NCI-H526 (cell line): ENCODE measurements around the gene MYRFL.
A peak's percentile ranks its signal among the peaks of the same experiment; 100 is the strongest.

Source experiments
- DNase-seq, 2 experiments: peaks; one replicate each; lab custom pipeline; 2025; lab: John Stamatoyannopoulos, UW

Gene MYRFL

DNA sequence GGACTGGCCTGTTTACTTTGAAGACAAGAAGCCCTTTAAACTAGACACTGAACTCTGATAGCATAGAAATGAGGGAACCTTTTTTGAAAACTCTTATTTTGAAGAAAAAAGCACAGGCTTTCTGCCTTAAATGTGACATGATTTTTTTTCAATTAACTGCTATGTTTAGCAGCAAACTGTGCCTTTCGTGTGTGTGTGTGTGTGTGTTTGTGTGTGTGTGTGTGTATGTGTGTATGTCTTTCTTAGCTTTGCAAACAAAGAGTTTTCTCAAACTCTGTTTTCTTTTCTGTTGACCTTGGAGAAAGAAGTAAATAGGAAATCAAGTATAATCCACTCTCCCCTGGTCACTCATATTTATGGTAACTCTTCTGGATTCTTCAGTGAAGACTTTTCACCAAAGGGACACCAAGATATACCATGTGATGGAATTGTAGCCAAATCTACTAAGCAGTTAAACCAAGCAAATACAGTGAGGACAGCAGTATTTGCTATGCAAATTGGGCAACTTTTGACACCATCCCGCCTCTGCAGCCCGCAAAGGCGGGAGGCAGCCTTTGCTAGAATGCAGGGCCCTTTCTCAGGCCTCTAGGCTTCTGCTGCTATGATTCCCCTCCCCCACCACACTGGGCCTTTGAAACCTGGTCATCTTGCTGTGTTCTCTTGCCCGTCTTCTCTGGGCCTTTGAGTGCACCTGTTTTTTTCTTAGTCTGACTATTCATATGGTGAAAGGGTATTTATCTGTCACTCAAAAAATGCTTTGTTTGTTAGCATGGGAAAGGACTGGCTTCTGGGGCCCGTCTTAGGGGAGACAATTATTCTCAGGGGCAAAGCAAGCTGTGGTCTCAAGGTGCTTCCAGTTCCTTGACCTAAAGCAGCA, 107.9 kb downstream of the MYRFL start:
- peak; percentile 86 to 96 for DNase-seq

DNA sequence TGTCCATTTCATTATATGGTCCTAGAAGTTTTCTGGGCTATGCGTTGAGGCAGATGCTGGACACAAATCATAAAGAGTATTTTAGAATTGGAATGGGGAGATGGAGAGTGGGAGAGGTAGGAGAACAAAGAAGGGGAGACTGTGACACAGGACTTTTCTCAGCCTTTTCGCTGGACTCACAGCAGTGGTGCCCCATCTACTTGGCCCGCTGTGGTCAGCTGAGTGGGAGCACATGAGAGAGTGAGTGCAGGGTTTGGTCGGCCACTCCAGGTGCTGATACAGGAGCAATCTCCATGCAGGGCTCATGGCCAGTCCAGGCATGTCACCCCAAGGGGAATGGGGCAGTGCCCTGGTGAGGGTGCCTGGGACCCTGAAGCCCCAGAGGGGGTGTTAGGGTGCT, 109.0 kb downstream of the MYRFL start:
- no peak for DNase-seq

DNA sequence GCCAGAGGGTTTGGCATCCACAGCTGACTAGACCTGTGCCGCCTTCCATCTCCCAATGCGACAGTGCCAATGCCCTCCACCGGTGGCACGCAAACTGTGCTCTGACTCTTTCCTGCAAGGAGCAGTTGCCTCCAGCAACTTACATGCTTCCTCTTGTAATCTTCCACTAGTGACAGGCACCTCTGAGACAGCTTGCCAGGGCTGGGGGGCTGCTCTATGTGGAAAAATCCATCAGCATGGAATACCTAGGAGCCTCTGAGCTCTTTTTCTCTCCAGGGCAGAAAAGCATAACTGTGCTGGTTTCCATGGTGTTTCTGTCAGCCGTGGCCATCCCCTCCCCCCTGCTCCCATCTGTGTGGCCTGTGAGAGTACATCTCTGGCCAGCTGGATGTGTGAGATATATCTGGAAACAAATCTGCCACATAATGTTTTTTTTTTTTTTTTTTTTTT, 110.6 kb downstream of the MYRFL start:
- no peak for DNase-seq

DNA sequence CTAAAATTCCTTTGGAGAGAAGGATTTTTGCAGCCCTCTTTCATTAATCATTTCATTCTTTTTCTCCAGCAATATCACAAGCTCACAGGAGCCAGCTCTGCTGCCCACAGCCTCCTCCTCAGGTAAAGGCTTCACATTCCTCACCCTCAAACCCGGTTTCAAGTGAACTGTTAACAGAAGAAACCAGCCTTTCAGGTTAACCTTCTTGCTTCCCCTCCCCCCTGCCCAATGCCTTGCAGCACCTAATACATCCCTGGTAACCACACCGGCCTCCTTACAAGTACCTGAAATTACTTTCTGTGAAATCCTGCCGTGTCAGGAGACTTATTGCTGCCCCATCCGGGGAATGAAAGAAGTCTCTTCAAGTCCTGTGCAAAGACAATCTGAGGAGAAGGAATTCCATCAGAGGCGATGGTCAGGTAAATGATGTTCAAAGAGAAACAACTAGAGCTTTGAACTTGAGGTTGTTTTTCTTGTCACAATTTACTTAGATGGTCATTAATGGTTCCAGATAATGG, 111.2 kb downstream of the MYRFL start:
- no peak for DNase-seq

DNA sequence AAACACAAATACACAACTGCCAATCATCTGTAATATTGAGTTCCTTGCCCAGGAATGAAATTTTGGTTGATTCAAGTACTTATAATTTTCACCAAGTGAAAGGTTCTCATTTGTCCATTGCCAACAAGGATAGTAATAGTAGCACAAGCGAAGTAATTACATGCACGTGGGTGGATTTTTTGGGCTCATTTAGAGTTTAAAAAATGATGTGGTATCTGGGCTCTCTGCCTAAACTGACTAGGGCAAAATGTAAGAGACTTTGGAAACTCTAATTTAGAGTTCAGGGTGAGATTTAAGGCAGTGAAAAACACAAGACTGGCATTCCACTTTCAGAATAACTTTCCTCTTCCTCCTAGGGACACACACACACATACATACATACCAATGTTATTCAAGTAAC, 111.7 kb downstream of the MYRFL start:
- no peak for DNase-seq

DNA sequence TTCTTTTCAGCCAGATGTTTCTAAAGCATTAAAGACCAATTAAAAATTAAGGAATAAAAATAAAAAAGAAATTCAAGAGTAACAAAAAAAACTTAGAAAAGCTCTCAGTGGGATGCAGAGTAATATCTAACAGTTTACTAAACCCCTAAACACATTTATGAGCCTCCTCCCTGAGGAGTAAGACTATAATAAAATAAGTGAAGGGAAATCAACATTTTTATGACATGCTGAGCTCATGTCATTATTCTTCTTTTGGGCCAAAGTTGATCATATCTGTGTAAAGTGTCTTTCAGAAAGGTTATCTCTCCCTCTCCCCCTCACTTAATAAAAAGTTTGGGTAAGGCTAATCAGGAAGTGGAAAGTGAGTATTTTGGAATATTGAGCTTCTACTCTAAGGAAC, 122.1 kb downstream of the MYRFL start:
- no peak for DNase-seq

DNA sequence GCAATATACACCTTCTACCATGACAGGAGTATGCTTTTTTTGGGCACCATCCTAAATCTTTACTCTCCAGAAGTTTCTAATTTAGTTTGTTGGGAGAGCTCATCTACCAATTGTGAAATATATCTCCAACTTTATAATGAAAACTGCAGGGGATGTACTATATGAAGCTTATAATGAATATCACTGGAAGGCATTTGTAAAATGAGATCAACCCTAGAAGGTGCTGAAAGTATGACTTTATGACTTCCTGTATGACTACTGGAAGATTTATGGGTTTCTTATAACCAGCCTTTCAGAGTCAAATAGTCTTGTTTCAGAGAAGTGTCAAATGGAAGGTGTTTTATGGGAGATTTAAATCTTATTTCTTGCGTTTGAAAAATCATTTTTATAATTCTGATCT, 122.9 kb downstream of the MYRFL start:
- DNase-seq, result no peak

DNA sequence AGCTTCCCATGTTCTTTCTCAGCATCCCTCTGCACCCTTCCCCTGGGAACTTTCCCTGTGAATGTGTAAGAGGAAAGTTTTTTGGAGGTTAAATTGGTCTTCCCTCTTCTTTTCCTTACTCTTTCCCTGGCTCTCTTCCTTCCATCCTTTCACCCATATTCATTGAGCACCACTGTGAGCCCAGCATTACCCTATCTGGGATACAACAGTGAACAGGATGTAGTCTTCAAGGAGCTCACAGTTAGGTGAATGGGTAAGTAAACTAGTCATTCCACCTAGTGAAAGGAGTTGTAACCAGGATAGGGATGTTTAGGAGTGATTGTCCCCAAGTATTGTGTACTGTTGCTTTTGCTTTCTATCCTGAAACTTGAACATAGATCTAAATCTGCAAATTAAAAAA, 123.8 kb downstream of the MYRFL start:
- no peak for DNase-seq

DNA sequence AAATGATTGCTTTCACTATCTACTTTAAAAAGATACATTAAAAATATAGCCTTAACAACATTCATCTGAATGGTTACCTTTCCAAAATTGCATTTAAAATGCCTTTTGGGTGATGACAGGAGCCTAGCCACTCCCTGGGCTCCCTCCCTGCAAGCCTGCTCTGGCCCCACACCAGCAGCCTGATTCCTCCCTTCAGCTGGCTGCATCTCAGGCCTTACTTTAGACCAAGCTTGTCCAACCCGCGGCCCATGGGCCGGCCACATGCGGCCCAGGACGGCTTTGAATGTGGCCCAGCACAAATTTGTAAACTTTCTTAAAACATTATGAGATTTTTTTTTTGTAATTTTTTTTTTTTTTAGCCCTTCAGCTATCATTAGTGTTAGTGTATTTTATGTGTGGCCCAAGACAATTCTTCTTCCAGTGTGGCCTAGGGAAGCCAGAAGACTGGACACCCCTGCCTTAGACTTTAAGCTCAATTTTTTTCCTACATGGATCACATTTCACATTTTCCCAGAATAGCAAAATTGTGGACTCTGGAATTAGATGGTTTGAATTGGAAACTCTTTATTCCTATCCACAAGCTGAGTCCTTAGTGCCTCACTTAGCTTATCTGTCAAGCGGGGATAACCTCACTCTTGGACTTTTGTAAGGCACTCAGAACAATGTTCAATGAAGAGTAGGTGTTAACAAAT, 124.4 kb downstream of the MYRFL start:
- no peak for DNase-seq

DNA sequence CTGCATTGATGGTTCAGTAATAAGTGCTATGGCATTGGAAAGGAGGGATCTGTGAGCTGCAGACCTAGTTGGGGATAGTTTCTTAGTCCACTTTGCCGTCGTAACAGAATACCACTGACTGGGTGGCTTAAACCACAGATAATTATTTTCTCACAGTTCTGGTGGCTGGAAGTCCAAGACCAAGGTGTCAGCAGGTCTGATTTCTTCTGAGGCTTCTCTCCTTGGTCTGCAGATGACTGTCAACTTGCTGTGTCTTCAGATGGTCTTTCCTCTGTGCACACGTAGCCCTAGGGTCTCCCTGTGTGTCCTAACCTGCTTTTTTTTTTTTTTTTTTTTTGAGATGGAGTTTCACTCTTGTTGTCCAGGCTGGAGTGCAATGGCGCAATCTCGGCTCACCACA, 126.1 kb downstream of the MYRFL start:
- no peak for DNase-seq

DNA sequence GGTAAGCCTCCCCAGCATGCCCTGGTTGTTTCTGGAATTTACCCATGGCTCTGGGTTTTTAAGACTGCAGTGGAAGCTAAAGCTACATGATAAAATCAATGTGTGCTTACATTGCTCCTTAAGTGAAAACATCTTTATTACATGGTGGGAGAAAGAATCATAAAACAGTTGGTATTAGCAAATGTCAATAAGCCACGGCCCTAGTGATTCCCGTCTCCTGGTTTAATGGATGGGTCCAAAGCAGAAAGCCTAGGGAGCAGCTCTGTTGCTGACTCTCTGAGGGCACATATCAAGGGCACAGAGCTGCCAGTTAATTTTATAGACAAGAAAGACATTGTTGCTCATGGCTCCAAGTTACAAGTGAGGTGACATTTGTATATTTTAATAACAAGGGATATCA, 127.9 kb downstream of the MYRFL start:
- no peak for DNase-seq

DNA sequence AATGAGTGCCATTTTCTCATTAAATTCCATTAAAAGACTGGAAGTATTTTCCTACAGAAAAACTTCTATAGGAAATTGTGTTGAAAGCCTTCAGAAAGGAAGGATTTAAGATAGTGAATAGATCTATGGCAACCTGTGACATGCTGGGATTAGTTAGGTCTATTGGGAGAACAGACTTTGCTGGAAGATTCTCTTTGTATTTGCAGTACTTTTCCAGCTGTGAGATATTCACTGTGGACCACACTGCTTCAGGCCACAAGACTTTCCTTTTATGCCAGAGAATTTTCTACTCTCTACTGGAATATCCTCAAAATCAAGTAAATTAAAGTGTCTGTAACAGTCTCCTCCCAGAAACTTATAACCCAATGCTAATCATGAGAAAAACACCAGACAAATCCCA, 136.2 kb downstream of the MYRFL start:
- DNase-seq, result no peak

DNA sequence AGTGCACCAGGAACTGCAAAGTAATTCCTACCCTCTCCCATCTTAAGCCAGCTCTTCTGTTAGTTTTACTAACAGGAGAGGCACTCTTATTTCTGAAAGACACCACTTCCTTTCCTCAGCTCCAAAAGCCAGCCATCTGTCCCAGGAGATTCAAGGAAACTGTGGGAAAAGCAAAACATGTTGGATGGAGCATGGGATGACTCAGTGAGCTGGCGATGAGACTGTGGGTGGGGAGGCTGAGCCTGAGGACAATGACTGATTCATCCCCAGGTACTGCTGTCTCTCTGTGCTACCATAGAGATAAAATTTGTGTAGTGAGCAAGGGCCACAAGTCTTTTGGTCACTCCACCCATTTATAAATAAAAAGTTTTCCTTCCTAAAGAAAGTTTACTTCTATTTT, 141.4 kb downstream of the MYRFL start:
- DNase-seq, result no peak

DNA sequence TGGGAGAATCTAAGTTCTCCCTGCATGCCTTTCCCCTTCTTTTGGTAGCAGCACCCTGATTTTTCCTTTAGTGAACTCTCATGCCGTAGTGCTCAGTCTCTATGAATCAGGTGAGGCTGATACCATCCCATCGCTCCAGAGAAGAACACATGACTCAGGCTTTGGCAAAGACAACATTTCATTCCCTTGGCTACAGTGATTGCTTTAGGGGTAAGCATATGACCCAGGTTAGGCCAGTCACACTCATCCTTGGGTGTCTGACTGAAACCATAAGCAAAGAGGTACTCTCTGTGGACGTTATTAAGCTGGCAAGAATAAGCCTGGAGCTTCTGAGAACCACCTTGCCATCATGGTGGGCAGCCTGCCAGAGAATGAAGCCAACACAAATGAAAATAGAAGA, 141.8 kb downstream of the MYRFL start:
- DNase-seq, result no peak

DNA sequence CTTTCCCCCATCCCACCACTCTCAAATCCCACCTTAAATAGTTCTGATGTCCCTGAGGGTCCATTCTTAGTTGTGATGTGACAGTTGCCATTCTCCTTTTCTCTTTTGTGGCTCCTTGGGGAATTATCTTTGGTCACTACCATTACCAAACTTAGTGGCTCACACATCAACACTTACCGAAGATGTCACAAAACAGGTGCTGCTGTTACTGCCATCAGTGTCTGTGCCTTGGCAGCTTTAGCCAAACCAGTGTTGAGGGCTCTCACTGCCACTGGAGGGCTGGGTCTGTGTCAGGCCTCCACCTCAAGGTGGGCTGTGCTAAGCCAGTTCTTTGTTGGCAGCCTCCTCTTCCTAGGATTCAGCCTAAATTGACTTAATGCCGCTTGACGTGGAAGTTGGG, 144.0 kb downstream of the MYRFL start:
- no peak for DNase-seq

DNA sequence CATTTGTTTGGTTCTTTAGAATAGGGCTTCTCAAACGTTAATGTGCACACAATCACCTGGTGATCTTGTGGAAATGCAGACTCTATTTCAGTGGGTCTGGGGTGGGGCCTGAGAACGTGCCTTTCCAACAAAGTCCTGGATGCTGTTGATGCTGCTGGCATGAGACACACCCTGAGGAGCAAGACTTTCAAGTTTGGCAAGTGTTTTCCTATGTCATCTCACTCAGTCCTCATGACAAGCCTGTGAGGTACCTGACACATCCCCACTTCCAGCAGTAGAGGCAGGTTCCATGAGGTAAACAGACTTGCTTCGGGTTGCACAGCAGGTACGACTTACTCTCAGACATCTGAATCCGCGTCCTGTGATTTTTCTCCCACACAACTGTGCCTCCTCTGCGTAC, 147.1 kb downstream of the MYRFL start:
- no peak for DNase-seq

DNA sequence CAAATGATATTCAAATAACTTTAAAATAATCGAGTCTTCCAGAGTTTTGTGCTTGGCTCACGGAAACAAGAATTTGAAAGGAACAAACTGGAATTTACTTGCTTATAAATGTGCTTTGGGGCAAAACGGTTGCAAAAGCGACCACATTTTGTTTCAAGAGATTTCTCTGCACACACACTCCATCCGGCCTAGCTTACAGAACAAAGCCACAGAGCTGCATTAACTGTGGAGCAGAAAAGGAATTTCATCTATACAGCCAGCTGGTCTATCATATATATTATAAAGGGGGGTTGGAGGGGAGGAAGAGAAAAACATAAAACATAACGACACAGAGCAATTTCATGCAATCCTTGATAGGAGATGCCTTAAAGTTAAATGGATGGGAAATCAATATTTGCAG, 153.0 kb downstream of the MYRFL start:
- DNase-seq, result no peak

DNA sequence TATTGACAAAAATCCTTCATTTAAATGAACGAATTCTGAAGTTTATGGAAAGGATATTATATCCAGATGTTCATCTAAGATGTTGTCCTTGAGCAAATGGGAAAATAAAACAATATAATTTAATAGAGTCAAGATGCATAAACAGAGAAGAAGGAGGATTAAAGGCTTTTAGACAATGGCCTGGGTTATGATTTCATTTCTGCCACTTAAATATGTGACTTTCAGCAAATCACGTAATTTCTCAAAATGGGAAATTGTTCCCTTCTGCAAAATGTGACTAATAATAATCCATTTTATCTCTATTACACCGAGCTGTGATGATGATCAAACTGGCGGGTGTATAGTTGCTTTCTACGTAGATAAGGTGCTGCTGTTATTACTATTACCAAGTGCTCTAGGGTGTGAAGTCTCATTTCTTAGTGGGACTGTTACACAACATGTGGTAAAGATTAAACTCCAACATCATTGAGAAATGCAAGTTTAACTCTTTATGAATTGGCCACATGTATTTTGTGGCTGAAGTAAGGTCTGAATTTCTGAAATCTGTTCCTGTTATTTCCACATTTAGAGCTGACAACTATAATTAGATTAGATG, 157.0 kb downstream of the MYRFL start:
- DNase-seq, result no peak

DNA sequence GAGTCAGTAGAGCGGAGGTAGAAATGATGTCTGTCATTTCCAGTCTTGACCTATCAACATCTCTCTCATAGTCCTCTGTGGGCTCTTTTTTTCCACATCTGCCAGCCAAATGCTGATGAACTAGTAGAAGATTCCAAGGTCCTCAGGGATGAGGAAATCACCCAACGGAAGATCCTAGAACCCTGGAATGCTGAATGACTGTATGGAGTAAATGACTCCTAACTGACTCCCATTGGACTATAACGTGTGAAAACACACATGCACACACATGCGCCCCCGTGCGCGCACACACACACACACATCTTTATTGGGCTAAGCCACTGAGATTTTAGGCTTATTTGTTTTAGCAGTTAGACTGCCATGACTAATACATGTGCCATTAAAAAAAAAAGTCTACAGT, 159.2 kb downstream of the MYRFL start:
- no peak for DNase-seq

DNA sequence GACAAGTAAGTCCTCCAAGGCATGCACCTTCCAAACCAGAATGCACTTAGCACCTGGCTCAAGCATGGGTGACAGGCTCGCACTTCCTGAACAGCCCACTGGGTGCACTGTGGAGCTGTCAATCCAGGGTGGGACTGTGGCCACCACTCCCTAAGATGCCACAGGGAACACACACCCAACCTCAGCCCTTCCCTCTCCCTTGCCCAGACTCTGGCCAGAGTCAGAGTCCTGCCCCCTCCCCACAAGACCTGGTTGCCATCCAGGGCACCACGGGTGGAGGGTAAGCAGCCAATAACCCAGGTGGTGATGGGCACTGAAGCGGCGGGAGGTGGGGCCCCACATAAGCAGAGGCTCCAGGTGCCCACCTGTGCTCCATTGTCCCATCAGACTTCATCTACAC, 160.6 kb downstream of the MYRFL start:
- DNase-seq, result peak in 1 of 2 experiments; percentile 41

DNA sequence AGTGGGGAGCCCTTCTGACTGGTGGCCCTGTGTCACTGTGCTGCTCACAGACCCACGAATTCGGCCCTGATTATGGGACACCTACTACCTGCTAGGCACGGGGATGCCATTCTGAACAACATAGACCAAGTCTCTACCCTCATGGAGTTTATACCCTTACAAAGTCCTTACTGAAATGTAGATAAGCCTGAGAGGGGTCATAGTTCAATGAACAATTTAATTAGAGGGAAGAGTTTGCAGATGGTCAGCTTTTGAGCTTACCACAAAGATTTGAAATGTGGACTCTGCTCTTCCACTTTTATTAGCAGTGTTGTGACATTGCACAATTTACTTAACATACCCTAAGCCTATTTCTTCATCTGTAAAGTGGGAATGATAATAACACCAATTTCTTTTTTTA, 161.1 kb downstream of the MYRFL start:
- no peak for DNase-seq

DNA sequence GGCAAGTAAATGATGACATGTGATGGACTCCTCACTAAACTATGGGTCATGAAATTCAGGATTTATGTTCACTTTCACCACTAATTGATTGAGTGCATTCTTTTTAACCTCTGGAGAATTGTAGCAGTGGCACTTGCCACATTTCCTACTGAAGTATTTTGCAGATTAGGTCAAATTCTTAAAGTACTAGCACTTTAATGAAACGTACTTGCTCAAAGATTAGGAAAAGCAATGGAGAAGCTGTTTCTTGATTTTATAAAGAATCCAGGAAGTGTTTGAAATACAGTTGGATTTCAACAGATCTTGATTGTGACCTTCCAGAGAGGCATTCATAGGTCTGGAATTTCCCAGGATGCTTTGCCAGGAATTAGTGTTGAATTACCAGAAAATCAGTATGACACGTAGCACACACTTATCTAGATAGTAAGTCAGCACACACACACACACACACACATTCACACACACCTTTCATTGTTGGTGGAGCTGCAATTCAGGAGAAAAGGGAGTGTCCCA, 162.6 kb downstream of the MYRFL start:
- no peak for DNase-seq
